ENCODE data around the gene CREBRF.
A peak's percentile ranks its signal among the peaks of the same experiment; 100 is the strongest.
"Not testable (repeated sequence)": the region's sequence is repeated elsewhere in the genome, so short reads cannot be mapped to it uniquely, and the experiment has no call there.

CREBRF gene

DNA sequence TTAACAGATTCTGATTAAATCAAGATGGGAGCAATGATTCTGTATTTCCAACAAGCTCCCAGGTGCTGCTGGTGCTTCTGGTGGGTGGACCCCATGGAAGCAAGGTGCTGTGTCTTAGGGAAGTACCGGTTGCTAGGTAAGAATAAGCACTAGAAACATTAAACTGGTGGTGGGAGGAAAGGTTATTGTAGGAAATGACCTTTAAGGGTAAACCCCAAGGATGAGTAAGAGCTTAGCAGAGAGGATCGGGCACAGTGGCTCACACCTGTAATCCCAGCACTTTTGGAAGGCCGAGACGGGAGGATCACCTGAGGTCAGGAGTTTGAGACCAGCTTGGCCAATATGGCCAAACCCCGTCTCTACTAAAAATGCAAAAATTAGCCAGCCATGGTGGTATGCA, 16.2 kb upstream of the CREBRF start:
- no peak for DNase-seq

DNA sequence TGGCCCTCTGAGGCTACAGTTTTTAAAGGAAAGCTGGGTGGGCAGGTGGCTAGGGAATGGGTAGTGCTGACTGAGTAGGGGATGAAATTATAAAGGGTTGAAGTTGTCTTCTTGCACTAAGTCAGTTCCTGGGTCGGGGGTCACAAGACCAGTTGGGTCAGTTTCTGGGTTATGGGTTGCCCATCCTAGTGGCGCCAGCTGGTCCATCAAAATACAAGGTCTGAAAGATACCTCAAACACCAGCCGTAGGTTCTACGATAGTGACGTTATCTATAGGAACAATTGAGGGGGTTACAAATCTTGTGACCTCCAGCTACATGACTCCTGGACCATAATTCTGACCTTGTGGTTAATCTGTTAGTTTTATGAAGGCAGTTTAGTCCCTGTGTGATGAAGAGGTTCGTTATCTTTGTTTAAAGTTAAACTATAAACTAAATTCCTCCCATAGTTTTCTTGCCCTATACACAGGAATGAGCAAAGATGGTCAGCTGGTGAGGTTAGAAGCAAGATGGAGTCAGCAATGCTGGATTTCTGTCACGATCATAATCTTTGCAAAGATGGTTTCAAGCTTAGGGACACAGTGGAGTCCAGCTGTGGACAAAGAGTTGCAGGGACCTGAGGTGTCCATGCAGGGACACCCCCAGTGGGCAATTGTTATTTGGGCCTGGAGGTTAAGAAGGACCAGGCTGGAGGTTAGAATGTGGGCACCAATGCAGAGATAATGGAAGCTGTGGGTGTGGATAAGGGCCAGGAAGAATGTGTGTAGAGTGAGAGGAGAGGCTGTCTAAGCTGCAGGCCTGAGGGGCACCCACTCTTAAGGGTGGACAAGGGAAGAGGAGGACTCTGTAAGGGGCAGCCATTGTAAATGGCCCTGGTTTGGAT, 14.0 kb upstream of the CREBRF start:
- DNase-seq: no peak

DNA sequence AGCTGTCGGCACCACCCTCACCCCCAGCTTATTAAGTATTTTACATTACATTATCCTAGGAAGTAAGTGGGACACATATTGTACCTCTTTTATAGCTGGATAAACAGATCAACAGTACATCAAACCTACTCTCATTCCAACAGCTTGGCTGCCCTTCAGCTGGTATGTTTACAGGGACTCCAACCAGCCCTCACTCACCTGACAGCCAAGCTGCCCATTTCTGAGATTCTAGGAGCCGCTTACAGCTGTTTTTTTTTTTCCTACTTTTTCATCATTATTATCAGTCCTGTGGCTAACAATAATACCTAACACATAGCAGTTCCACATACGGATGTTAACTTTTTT, 13.4 kb upstream of the CREBRF start:
- no peak for DNase-seq

GRCh38 chr5:173045474-173045873, 10.7 kb upstream of the CREBRF start:
- DNase-seq: no peak

GRCh38 chr5:173047096-173047837, 8.9 kb upstream of the CREBRF start:
- not testable (repeated sequence) for DNase-seq

DNA sequence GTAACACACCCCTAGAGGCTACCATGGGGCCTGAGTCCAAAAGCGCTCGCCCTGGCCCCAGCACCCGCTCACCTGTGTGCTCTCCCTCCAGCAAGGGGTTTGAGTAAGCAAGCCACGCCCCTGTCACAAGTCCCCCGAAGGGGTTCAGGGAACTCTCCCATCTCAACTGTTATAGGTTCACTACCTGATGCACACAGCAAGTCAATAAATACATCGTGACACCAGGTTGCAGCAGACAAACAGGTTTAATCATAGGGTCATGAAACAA, 8.4 kb upstream of the CREBRF start:
- no peak for DNase-seq

- no peak for DNase-seq
Observed at GRCh38 chr5:173050791-173051190, 5.4 kb upstream of the CREBRF start.

- DNase-seq: no peak
Observed at GRCh38 chr5:173051746-173052145, 4.4 kb upstream of the CREBRF start.

DNA sequence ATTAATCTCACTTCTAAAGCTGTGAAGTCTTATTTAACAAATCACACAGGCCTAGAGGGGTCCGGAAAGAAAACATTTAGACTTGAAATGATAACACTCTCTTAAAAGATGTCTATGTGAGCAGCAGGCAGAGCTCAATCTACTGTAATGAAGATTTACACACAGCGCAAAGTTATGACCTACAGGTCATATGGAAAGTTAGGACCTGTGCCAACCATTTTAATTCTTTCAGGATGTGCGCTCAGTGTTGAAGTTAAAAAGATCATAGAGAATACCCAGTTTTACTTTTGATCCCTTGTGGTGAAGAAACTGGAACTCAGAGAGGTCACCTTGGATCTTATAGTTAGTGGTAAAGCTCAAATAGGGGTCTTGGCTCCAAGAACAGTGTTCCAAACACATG, 3.1 kb upstream of the CREBRF start:
- DNase-seq: no peak

GRCh38 chr5:173055042-173055721, 970 bp upstream of the CREBRF start:
- DNase-seq: no peak

DNA sequence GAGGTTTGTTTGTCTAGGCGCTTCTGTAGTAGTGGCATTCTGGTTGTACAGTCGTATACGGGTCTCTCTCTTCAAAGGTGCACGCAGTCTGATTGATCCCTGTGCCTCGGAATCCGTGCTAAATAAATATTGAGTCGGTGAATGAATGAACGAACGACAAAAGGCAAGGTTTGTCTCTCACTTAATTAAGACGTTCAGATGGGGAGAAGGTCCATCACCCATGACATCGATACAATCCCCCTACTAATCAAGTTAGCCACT, 500 bp upstream of the CREBRF start:
- DNase-seq: no peak

- DNase-seq: no peak
Observed at GRCh38 chr5:173056783-173057061, 570 bp downstream of the CREBRF start.

DNA sequence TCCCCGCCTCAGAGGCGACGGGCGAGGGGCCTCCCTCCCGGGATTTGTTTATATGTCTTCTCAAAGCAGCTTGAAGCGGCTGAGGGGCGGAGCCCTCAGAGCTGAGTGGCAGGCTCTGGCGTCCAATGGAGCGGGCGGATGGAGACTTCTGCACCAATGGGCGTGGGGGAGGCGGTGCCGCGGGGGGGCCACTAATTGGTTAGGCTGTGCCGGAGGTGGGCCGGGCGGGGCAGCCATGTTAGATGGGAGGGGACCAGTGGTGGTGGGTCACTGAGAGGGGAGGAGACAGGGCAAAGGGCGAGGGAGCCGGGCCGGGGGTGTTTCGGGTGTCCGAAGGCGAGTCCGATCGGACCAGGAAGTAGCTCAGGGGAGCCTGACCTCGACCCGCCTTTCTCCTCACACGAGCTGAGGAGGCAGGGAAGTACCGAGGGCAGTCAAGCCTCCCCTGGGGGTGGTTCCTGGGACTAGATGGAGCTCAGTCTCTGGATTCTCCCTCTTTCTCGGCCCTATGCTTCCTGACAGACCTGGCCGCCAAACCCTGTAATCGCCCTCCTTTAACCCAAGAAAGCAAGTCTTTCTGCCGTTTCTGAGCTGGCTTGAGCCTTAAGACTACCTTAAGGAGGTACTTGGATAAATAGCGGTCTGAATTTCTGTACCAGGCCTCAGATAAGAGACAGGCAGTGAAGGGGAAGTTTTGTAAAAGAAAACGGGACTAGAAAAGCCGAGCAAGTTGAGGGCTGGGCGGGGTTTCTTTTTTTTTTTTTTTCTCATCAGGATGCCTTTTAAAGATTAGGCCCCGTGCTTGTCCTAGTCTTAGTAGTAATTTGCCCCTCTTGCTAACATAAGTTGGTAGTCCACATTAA, 1.1 kb downstream of the CREBRF start:
- DNase-seq: peak; percentile 98

DNA sequence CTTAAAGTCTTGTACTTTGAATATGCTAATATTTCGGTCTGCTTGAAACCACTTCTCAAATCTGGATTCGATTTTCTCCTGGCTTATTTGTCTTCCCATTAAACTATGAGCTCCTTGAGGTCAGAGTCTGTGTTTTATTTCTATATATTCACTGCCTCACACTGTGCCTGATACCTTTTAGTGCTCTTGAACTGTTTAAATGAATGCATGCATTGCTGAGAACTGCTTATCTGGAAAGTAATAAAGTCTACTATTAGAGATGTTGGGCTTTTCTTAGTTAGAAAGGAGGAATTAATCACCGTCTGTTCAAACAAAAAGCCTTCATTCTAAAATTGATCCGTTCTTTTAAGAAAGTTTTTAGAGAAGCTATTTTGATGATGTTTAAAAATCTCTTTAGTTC, 6.0 kb downstream of the CREBRF start:
- no peak for DNase-seq

- DNase-seq: peak; percentile 5
Observed at GRCh38 chr5:173065155-173065554, 9.0 kb downstream of the CREBRF start.

GRCh38 chr5:173069671-173070070, 13.5 kb downstream of the CREBRF start:
- no peak for DNase-seq

DNA sequence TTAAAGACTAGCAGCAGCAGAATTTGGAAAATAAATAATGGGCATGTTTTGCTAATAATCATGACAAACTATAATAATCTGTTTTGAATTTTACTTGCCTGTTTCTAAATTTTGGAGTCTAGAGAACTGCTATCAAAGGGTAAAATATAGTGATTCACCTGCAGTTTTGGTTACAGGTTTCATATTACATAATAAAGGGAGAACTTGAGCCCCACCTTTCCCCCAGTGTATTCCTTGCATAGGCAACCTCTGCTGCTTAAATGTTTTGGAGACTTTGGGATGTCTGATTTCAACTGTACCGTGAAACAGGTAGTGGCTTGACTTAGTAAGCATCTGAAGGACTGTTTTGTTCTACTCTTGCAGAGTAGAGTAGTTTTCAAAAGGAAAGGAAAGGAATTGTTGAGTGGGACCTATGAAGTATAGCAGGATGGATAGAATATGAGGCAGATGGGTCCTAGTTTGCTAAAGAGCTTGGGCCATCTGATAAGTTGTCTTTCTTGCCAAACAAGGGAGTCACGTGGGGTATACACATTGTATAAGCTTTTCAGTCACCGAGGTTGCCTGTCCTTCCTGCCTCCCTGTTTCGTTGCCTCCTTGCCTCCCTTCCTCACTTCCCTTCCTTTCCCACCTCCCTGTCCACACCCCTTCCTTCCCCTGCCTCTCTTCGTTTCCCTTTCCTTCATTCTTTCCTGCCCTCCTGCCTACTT, 19.1 kb downstream of the CREBRF start:
- no peak for DNase-seq

- DNase-seq: no peak
Observed at GRCh38 chr5:173075970-173076369, 19.8 kb downstream of the CREBRF start.

DNA sequence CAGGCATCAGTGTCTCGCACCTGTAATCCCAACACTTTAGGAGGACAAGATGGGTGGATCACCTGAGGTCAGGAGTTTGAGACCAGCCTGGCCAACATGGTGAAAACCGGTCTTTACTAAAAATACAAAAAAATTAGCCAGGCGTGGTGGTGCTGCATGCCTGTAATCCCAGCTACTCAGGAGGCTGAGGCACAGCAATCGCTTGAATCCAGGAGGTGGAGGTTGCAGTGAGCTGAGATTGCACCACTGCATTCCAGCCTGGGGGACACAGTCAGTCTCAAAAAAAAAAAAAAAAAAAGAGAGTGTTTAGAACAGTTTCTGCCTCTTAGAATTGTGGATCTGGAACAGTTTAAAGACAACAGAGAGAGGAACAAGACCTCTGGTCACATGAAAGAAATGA, 20.3 kb downstream of the CREBRF start:
- DNase-seq: not testable (repeated sequence)

DNA sequence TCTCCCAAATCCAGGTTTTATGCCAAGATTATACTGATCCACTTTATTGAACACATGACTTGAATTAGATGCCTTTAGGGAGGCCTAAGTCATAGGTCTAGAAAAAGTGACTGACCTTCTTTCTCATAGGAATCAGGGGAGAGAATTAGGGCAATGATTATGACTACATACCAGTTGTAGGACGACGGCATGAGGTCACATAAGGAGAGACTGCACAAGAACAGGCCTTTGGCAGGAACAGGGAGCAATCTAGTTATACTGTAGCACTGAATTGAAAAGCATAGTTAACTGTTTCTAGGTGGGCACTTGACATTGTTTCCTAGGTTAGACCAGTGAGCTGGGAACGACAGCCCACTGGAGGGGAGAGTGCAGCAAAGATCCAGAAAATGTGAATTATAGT, 22.7 kb downstream of the CREBRF start:
- no peak for DNase-seq

- no peak for DNase-seq
Observed at GRCh38 chr5:173089581-173089980, 33.4 kb downstream of the CREBRF start.

DNA sequence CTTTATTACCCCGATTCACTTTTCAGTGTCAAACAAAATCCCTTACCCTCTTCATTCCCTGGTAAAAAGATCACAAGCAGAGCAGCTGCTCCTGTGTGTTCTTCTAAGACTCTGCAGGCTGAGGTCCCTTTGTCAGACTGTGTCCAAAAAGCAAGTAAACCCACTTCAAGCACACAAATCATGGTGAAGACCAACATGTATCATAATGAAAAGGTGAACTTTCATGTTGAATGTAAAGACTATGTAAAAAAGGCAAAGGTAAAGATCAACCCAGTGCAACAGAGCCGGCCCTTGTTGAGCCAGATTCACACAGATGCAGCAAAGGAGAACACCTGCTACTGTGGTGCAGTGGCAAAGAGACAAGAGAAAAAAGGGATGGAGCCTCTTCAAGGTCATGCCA, 34.5 kb downstream of the CREBRF start:
- DNase-seq: no peak

DNA sequence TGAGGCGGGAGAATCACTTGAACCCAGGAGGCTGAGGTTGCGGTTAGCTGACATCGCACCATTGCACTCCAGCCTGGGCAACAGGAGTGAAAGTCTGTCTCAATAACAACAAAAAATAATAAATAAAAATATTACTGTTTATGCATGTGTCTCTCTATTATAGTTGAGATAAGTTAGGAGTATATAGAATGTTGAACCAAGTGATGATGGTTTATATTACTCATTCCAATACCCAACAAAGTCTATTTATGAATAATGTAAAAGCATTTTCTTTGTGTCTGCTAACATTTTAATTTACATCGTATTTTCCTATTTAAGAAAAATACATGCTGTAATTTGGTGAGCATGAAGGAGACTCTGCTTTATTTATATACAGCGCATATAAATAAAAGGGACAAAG, 35.8 kb downstream of the CREBRF start:
- no peak for DNase-seq
